A172 (cell line): ENCODE data around the gene DNAJB6. TPM values are rescaled to one million over a fixed set of nuclear protein-coding genes. Genes with fewer than 3 reads are reported as not detected.
"Not testable (repeated sequence)": the region's sequence is repeated elsewhere in the genome, so short reads cannot be mapped to it uniquely, and the experiment has no call there.

Experiments used
- DNase-seq: peaks from one replicate; pipeline ENCODE4 v3.0.0-alpha.2; 2015; ENCODE audit warnings: low spot score
- total RNA-seq: library from RNA; depleted of rRNA; stranded (reverse); fragments of >200 nt; shearing (Covaris generic); gene quantifications from 2 replicates; pipeline ENCODE4 v1.2.3, GENCODE V29; 2014

The DNAJB6 gene
- total RNA-seq, 1 experiment from 2014 or later: 201 TPM

- no peak for DNase-seq
Observed at GRCh38 chr7:157442993-157443831, 106.4 kb downstream of the DNAJB6 start.

GRCh38 chr7:157444011-157444842 is 107.4 kb downstream of the DNAJB6 start:
- no peak for DNase-seq

- DNase-seq: no peak
Observed at GRCh38 chr7:157444843-157445135, 108.0 kb downstream of the DNAJB6 start.

- no peak for DNase-seq
Observed at GRCh38 chr7:157445246-157445955, 108.6 kb downstream of the DNAJB6 start.

GRCh38 chr7:157445956-157446295 is 109.1 kb downstream of the DNAJB6 start:
- no peak for DNase-seq

GRCh38 chr7:157446322-157446721 is 109.5 kb downstream of the DNAJB6 start:
- no peak for DNase-seq

GRCh38 chr7:157454003-157454402 is 117.2 kb downstream of the DNAJB6 start:
- not testable (repeated sequence) for DNase-seq

GRCh38 chr7:157457355-157458253 is 120.8 kb downstream of the DNAJB6 start:
- DNase-seq: no peak

GRCh38 chr7:157458254-157458633 is 121.4 kb downstream of the DNAJB6 start:
- DNase-seq: no peak

GRCh38 chr7:157459966-157460365 is 123.2 kb downstream of the DNAJB6 start:
- DNase-seq: no peak

GRCh38 chr7:157460721-157461120 is 123.9 kb downstream of the DNAJB6 start:
- no peak for DNase-seq

GRCh38 chr7:157461573-157462418 is 125.0 kb downstream of the DNAJB6 start:
- DNase-seq: no peak

- no peak for DNase-seq
Observed at GRCh38 chr7:157462419-157462771, 125.6 kb downstream of the DNAJB6 start.

GRCh38 chr7:157462840-157463239 is 126.0 kb downstream of the DNAJB6 start:
- no peak for DNase-seq

GRCh38 chr7:157463245-157463644 is 126.4 kb downstream of the DNAJB6 start:
- DNase-seq: no peak

GRCh38 chr7:157464111-157464970 is 127.5 kb downstream of the DNAJB6 start:
- no peak for DNase-seq

GRCh38 chr7:157464971-157465886 is 128.4 kb downstream of the DNAJB6 start:
- DNase-seq: no peak
